ENCODE measurements around the gene KIF5B.

DNA sequence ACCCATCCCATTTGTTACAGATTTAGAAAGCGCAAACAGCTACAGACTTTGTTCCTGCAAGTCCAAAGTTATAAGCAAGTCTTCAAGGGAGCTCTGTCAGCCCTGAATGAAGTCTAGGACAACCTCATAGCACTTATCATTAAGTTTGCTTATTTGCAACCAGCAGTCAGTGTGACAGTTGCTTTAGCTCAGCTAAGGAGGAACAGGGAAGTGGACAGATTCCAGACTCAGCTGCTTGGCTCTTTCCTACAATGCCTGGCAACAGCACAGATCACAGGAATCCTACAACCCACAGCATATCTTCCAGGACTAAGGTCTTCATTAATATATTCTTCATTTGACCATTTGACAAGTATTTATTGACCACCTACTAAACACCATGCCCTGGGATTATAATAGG lies 17.4 kb upstream of the KIF5B start:
- TF ChIP-seq, protein P1, sequence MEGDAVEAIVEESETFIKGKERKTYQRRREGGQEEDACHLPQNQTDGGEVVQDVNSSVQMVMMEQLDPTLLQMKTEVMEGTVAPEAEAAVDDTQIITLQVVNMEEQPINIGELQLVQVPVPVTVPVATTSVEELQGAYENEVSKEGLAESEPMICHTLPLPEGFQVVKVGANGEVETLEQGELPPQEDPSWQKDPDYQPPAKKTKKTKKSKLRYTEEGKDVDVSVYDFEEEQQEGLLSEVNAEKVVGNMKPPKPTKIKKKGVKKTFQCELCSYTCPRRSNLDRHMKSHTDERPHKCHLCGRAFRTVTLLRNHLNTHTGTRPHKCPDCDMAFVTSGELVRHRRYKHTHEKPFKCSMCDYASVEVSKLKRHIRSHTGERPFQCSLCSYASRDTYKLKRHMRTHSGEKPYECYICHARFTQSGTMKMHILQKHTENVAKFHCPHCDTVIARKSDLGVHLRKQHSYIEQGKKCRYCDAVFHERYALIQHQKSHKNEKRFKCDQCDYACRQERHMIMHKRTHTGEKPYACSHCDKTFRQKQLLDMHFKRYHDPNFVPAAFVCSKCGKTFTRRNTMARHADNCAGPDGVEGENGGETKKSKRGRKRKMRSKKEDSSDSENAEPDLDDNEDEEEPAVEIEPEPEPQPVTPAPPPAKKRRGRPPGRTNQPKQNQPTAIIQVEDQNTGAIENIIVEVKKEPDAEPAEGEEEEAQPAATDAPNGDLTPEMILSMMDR (IDR thresholded peaks at IDR 0.05; ENCODE audit: low read length): no peak
- no peak for TF ChIP-seq EZH2phosphoT487 (IDR thresholded peaks at IDR 0.05; ENCODE audit: low read length)
